Peyer's patch (tissue), 4 donors: Measurements from ENCODE around the gene RPL18.

Experiments
- CTCF ChIP-seq, 6 experiments: fragments of 450-650 bp in 4 of 6; fragments of 200-600 bp in 2 of 6; sonication (generic) in 1 of 6; IDR thresholded peaks; one replicate each; pipeline ENCODE4 v1.5.1; 2017 to 2019; ENCODE audit warnings: antibody characterized with exemption in 6 of 6, mild to moderate bottlenecking in 3 of 6, moderate library complexity in 1 of 6
- POLR2A ChIP-seq, 2 donors: fragments of 450-650 bp; IDR thresholded peaks; one replicate each; pipeline ENCODE4 v1.5.1; 2017; ENCODE audit warnings: antibody characterized with exemption in 2 of 2, mild to moderate bottlenecking in 2 of 2, moderate library complexity in 2 of 2

DNA sequence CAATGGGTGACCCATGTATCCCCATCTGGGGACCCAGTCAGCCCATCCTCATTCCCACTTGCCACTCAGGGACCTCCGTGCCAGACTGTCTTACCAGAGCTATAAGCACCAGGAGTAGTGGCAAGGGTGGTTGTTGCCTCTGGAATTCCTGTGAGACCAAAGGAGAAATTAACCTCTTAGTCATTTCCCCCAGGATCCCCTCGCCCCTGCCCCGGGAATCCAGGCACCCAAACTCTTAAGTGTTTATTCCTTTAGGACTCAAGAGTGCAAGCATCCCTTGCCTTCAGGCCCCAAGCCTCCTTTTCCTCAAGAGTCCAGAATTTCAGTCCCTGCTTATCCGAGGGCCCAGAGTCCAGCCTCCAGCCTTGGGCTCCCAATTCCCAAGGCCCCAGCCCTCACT, 44.7 kb upstream of the RPL18 start:
- TF ChIP-seq CTCF (IDR thresholded peaks at IDR 0.05): no peak
- TF ChIP-seq POLR2A (IDR thresholded peaks at IDR 0.05): no peak
